GM18519 (cell line): ENCODE data around the gene PIEZO1.
A peak's percentile ranks its signal among the peaks of the same experiment; 100 is the strongest.

Experiments used
- ATAC-seq: cut with Tn5 transposase; IDR thresholded peaks from one replicate; pipeline ENCODE4 v1.9.1; 2021; ENCODE audit warnings: mild to moderate bottlenecking, moderate library complexity; ENCODE audit not compliant: unreplicated experiment, low FRiP score

PIEZO1 gene

DNA sequence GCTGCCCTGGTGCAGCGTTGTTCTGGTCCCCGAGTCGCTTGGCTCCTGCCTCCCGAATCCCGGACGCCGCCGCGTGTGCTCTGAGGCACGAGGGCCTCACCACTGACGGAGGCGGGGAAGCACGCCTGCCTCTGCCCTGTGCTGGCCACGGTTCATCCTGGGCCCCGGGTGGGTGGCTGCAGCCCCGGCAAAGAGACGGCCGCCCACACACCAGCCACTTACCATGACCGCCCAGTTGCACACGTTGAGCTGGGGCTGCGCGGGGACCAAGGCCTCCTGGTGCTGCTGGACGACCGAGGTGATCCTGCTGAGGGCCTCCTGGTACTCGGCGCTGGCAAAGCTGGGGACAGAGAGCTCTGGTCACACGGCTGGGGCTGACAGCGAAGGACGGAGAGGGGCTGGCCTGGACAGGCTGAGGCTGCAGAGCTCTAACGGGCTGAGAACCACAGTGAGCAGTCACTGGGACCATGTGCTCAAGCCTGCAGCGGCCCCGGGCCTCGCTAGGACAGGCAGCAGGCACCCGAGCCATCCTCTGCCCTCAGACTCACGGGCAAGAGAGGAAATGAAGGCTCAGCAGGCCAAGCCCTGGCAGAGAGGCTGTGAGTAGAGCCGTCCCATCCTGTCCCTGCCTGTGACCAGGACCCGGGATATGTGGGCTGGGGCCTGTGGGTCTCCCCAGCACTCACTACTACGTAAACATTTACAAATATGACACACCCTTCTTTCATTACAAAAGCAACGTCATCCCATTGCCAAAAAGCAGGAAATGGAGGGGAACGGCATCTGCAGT lies 33.0 kb upstream of the PIEZO1 start:
- no peak for ATAC-seq

DNA sequence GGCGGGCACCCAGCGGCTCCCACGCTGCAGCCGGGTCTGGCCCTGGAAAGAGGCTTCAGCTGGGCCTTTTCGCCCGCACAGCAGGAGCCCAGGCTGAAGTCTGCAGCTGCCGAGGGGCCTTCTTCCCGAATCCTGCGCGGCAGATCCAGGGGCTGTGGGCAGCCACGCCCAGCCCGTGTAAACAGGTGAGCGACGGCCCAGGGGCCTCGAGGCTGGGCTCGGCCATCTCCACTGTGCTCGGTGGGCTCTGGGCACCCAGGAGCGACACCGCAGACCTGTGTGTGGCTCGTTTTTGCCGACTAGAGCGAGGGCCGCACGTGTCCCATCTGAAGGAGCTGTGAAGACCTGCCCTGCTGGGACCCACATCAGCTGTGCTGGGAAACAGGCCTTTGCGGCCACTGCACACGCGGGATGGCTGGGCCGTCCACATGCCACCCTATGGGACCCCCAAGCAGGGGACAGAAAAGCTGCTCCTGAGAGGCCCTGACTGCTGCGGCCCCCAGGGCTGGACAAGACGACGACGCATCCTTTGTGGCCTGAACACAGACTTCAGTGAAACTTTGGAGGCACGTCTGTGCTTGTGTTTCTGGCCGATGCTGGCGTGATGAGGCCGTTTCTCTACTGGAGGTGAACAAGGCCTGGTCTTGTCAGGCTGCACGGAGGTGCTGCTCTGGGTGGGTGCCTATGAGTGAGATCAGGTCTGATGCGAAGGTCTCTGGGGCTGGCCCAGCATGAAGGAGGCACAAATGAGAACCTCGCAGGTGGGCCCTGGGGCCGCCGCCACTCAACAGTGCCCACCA lies 31.9 kb upstream of the PIEZO1 start:
- no peak for ATAC-seq

DNA sequence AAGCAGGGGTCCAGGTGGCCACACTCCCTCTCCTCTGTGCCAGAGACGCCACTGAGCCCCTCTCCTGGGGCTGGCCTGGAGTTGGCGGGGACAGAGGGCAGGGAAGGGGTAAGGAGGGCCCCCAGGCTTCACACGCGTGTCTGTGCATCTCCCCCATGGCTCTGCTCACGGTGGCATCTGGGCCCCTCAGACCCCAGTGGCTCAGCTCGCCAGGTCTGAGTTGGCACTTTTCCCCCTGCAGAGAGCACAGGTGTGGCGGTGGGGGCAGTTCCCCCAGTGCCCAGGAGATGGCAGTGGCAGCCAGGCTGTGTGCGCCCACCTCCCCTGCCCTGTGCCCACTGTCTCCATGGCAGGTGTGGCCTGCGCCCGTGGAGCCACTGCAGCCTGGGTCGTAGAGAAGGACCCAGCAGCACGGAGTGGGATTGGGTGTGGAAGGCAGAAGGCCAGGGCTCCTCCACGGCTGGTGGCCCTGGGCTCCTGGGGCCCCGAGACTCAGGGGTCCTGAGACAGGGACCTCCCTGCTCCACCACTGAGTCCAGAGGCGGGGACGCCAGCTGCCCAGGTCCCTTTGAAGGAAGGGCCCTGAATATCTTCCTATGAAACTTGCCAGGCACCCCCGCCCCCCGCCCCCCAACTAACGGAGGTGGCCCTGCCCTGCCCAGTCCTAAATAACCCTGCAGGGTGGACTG lies 31.0 kb upstream of the PIEZO1 start:
- no peak for ATAC-seq

DNA sequence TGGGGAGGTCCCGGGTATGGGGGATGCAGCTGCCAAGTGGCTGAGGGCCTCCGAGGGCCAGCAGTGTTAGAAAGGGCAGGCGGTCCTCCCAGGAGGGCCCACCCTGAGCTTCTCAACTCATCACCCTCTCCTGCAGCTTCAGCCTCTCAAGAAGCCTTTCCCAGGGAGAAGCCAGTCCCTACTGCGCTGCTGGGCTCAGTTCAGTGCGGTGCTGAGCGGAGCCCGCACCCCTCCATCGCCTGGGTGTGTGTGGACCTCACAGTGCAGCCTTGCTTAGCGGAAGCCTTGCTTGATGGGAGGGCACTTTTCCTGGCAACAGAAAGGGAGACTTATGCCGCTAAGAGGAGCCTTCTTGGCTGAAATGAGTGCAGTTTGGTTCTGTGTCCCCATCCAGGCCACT lies 30.2 kb upstream of the PIEZO1 start:
- ATAC-seq, result no peak

DNA sequence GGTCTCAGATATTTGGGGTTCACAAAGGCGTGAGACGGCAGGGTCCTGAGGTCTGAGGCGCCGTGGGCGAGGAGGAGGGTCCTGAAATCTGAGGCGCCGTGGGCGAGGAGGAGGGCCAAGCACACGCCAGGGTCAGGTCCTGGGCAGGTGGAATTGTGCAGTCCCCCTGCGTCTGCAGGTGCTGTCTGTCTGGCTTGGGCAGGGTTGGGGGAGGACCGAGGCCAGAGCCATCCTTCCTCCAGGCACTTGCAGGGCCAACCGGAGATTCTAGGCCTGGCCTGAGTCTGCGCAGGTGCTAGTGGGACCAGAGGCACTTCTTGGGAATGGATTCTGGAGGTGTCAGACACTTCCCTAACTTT lies 29.1 kb upstream of the PIEZO1 start:
- no peak for ATAC-seq

DNA sequence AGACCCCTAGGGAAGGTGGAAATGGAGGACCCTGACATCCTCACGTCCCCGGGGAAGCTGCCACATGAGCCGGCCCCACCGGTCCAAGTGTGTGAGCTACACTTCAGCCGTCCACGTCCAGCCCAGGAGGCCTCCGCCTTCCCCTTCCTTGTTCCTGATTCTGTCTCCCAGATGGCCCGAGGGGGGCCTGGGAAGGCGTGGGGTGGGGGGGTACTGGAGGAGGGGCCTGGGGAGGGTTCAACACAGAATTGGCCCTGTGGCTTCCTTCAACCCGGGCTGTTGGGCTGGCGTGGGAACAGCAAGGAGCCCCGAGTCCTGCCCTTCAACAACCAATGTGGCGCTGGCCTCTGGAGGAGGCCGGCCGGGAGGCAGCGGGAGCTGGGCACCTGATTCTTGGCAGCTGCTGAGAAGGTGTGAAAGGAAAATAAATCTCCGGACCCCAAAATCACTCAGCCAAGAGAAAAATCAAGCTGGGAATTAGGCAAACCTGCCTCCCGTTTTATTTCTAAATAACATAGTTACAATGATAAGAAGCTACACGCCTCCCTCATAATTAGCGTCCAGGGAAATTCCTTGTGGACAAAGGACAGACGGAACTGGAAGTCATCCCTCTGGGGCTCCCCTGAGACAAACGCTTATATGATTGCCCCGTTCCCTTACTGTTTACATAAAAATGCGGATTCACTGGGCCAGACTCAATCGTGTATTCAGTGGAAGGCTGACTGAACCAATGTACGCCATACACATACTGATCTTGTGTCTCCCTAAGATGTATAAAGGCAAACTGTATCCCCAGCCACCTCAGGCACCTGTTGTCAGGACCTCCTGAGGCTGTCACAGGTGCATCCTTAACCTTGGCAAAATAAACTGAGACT lies 28.5 kb upstream of the PIEZO1 start:
- ATAC-seq, result no peak

DNA sequence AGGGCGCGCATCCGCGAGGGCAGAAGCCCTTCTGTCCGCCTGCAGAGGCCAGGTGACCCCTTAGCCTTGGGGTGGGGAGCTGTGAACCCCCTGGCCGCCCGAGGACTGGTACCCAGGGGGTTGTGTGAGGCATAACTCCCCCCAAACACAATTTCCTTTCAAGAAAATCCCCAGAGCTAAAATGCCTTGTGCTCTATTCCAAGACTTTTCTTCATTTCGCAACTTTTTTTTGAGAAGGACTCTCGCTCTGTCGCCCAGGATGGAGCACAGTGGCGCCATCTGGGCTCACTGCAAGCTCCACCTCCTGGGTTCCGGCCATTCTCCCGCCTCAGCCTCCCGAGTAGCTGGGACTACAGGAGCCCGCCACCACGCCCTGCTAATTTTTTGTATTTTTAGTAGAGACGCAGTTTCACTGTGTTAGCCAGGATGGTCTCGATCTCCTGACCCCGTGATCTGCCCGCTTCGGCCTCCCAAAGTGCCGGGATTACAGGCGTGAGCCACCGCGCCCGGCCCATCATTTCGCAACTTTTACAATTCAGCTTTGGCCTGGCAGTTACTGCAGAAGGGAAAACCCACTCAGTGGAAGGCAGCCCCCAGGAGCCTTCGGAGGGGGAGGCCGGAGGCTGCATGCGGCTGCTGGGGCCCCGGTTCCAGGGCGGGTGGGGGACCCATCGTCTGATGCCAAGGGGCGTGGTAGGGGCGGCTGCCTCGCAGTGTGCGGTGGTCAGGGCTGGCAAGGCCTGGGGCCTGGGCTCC lies 27.7 kb upstream of the PIEZO1 start:
- ATAC-seq, result no peak

DNA sequence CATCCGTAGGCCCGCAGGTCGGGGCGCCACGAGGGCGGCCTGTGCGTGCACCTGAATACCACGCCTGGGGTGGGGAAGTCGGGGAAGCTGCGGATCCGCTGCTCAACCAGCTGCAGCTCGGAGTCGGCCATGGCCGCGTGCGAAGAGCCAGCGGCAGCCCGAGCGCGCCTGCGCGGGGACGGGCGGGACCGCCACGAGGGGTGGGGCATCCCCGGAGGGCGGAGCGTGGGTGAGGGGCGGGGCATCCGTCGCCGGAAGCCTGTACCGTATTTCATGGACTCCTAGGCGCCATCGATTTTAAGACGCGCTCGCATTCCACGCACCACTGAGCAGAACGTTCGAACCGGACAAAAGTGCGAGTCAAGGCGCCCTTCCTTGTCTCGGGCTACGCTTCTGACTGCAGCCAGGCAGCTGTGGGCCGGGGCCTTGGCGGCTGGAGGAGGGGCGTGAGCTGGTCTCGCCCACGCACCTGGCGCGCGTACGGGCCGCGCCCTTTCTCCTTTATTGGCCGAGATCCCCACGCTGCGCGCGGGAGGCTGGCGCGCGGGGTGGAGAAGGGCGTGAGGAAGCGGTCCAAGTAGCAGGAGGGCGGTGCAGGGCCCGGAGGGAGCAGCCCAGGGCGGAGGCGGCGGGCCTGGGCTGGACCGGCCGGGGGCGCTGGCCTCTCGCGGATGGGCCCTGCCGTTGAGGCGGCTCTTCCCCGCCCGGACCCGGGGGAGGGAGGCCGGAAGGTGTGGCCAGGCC lies 26.9 kb upstream of the PIEZO1 start, which contains the start of gene APRT:
TSS of gene APRT (minus strand) at position 160 of the 744 bp plus-strand sequence. CDS start at position 131, 29 bp downstream.
- ATAC-seq, result peak; percentile 39

DNA sequence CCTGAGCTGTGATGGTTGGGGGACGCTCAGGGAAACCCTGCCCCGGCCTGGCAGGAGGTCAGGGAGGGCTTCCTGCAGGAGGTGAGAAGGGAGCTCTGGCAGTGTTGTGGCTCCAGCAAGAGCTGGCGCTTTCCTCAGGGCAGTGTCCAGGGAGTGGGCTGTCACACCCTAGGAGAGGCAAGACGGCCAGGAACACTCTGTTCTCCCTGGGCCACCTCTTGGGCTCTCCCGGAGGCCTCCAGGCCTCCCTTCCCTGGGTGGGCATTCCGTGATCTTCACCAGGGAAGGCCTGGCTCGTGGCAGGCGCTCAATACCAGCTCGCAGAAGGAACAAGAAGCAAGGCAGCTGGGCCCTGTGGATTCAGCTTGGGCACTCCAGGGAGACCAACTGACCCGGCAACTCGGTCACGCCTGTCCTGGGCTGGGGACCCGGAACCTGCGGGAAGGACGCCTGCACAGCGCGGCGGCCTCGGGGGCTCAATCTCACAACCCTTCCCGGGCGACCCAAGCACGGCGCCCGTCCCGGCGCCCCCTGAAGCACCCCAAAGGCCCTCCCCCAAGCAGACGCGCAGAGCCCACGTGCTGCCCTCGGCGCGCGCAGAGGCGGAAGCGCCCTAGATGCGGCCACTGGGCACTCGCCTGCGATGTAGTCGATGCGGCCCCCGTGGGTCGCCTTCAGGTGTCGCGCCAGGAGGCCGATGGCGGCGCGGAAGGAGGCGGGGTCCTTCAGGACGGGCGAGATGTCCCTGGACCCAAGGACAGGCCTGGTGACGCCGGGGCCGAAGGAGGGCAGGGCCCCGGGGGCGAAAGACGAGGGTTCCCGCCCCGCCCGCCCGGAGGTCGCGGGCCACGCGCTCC lies 26.1 kb upstream of the PIEZO1 start:
- ATAC-seq, result peak; percentile 24

DNA sequence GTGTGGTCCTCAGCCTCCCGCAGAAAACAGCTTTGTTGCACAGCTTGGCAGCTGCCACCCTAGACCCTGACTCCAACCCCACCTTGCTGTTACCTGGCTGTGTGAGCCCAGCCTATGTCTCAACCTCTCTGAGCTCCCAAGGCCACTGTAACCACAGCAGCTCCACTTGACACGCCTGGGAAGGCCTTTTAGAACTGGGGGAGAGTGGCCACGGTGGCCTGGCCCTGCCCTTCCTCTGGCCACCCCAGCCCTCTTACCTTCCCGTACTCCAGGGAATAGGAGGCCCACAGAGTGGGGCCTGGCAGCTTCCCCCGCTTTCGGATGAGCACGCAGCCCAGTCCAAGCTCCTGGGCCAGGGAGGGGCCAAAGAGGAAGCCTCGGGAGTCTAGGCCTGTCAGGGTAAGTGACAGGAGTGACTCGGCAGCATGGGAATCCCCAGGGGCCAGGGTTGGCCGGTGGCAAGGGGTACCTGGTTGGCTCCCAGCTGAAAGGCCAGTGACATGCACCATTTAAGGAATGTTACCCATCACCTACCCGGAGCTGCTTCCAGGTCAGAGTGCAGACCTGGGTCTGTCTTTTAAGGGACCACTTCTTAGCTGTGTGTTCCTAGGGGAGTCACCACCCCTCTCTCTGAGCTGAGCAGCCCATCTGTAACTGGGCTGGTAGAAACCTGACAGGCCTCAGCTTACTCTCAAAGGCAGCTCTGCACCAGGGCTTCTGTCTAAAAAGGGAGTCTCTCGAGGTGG lies 25.3 kb upstream of the PIEZO1 start:
- no peak for ATAC-seq

DNA sequence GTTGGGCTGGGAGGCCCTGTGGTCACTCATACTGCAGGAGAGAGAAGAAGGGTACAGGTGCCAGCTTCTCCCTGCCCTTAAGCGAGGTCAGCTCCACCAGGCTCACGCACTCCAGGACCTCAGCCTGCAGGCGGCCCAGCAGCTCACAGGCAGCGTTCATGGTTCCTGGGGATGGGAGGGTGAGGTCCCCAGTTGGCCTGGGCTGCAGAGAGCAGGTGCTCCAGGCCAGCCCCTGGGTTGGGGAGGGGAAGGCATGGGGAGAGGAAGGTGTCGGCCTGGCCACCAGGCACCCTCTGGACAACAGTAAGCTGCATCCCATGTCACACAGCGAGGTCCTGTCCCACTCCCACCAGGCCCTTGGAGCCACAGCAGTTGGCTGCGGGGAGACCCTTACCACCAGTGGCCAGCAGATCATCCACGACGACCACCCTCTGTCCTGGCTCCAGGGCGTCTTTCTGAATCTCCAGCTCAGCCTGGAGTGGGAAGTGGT lies 24.7 kb upstream of the PIEZO1 start:
- ATAC-seq, result no peak

DNA sequence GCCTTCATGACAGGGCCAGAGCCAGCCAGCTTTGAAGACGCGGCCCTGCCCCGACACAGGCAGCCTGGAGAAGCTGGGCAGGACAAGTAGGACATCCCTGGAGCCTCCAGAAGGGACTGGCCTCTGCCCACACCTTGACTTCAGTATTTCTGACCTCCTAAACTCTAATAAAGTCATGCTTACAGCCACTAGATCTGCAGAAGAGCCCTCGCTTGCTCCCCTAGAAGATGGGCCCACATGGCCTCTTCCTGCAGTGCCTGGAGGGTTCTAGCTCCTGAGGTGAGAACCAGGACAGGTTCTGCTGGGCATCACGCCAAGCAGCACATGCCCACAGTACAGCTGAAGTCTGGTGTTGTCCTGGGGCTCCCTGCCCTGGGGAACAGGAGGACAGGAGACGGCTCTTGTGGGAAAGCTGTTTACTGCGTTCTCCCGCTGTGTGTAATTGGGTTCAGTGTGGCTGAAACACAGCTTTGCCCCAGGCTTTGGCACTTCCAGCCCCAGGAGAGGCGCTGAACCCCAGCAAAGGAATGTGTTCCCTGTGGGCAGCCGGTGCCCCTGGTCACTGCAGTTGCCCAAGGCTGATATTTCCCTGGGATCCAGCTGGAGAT lies 24.2 kb upstream of the PIEZO1 start:
- no peak for ATAC-seq

DNA sequence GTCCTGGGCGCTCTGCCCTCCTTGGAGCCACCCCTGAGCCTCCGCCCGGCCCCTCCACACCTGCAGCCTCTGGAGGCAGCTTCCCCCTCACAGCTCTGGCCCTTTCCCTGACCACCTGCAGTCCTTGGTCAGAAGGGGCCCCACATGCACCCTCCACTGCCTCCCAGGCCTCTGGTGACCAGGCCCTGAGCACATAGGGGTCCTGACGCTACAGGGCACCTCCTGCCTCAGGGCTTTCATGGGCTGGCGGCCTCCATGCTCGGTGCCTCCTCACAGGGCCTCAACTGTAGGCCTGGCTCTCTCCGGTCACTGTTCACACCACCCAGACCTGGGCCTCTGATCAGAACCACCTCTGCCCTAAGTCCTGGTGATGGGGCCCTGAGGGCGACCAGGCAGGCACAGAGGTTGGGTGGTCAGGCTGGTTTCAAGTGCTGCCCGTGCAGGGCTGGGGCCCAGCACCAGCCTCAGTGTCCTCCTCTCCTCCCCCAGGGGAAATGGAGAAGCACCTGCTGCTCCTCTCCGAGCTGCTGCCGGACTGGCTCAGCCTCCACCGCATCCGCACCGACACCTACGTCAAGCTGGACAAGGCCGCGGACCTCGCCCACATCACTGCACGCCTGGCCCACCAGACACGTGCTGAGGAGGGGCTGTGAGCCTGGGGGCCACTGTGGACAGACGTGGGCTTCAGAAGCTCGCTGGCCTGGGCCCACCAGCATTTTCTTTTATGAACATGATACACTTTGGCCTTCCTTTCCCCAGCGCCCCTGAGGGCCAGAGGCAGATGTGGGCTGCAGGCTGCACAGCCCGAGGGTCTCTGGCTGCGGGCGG lies 22.8 kb upstream of the PIEZO1 start:
- no peak for ATAC-seq

DNA sequence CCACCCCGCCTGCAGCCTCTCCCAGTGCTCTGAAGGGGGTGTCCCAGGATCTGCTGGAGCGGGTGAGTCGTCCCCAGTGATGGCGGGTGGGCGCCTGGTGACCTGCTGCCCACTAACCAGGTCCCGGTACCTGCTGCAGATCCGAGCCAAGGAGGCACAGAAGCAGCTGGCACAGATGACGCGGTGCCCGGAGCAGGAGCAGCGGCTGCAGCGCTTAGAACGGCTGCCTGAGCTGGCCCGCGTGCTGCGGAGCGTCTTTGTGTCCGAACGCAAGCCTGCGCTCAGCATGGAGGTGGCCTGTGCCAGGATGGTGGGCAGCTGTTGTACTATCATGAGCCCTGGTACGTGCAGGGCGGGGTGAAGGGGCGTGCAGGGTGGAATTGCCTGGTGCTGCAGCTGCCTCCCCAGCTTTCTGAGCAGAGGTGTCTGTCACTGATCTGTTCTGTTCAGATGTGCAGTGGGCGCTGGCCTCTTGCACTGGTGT lies 22.2 kb upstream of the PIEZO1 start:
- no peak for ATAC-seq

DNA sequence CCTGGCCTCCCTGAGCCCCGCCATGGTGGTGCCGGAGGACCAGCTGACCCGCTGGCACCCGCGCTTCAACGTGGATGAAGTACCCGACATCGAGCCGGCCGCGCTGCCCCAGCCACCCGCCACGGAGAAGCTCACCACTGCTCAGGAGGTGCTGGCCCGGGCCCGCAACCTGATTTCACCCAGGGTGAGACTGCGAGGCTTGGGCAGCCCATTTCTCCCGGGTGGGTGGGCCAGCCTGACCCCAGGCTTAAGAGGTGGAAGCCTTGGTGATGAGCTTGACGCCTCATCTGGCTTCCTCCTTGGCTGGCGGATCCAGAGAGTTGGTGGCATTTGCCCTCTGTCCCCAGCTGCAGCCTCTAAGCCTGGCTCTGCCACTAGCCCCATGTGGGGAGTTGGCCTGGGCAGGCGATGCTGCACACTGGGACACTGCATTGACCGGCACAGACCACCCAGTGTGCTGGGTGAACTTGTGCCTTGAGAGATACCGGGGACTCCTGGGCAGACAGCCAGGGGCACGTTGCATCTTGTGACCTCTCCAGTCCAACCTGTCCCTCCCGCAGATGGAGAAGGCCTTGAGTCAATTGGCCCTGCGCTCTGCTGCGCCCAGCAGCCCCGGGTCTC lies 21.6 kb upstream of the PIEZO1 start:
- no peak for ATAC-seq
